NB4 (cell line): ENCODE results near the gene PPP1R9B.

ENCODE experiments used
- TF ChIP-seq, protein P1 (sequence below): IDR thresholded peaks from one replicate; pipeline ENCODE4 v1.5.1; 2012; ENCODE audit warnings: low read depth, low read length
- TF ChIP-seq, protein P2 (sequence below): IDR thresholded peaks from 2 replicates; pipeline ENCODE4 v1.6.1; 2011; ENCODE audit warnings: low read depth, low read length

DNA sequence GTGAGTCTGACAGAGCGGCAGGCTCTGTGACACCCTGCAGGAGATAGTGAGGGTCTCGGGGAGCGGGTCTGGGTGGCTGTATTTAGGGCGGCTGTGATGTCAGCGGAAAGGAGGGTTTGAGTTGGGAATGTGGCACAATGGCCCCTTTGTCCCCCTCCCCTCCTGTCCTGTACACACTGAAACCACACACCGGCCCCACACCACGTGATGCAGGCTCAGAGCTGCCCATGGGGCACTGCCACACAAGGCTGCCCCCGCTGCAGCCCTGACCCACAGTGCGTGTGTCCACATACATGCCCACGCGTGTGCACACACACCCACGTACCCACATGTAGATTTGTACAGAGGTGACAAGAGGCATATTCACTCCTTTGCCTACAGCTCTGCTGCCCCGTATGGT lies 30.7 kb upstream of the PPP1R9B start:
- TF ChIP-seq, protein P1, sequence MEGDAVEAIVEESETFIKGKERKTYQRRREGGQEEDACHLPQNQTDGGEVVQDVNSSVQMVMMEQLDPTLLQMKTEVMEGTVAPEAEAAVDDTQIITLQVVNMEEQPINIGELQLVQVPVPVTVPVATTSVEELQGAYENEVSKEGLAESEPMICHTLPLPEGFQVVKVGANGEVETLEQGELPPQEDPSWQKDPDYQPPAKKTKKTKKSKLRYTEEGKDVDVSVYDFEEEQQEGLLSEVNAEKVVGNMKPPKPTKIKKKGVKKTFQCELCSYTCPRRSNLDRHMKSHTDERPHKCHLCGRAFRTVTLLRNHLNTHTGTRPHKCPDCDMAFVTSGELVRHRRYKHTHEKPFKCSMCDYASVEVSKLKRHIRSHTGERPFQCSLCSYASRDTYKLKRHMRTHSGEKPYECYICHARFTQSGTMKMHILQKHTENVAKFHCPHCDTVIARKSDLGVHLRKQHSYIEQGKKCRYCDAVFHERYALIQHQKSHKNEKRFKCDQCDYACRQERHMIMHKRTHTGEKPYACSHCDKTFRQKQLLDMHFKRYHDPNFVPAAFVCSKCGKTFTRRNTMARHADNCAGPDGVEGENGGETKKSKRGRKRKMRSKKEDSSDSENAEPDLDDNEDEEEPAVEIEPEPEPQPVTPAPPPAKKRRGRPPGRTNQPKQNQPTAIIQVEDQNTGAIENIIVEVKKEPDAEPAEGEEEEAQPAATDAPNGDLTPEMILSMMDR = no peak
- TF ChIP-seq, protein P2, sequence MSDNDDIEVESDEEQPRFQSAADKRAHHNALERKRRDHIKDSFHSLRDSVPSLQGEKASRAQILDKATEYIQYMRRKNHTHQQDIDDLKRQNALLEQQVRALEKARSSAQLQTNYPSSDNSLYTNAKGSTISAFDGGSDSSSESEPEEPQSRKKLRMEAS = no peak
